ENCODE results near the gene SMAP1. TPM values are rescaled to one million over a fixed set of nuclear protein-coding genes. Genes with fewer than 3 reads are reported as not detected.
"Not testable (repeated sequence)": the region's sequence is repeated elsewhere in the genome, so short reads cannot be mapped to it uniquely, and the experiment has no call there.

SMAP1 gene
- total and polyA plus RNA-seq, 11 donors: 10.9 to 35.1 (median 29.9) TPM

DNA sequence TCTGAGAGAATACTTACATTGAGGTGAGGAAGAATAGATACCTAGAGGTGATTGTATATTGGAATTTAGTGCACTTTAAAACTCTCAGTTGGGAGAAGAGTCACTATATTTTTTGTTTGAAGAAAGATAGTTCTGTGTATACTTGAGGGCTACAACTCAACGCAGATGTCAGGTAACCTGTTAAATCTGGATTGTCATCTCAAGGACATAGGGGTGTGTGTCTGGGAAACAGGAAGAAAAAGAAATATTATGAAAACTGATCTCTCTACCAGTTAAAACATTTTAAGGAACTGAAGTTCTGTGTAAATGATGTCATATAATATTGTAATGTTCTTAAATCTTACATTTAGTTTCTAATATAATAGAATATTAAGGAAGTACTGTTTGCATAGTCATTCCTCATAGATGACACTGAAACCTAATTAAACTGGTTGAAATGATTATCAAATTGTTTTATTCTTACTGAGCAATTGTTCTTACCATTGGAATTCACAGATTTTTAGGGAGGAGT is 86.2 kb downstream of the SMAP1 start:
- ATAC-seq (no peak), DNase-seq (no peak)
- Histone ChIP-seq H3K4me1 (no peaks in the 10 kb centered on the region), H3K27me3 (no peaks in the 10 kb centered on the region), H3K4me3 (no peak overlapping the region), H3K27ac (no peak overlapping the region), H3K9me3 (no peaks in the 10 kb centered on the region), H3K36me3 (peaks cover 0 to 18% (median 12%) of the 10 kb centered on the region in 9 donors)
- TF ChIP-seq, protein P1, sequence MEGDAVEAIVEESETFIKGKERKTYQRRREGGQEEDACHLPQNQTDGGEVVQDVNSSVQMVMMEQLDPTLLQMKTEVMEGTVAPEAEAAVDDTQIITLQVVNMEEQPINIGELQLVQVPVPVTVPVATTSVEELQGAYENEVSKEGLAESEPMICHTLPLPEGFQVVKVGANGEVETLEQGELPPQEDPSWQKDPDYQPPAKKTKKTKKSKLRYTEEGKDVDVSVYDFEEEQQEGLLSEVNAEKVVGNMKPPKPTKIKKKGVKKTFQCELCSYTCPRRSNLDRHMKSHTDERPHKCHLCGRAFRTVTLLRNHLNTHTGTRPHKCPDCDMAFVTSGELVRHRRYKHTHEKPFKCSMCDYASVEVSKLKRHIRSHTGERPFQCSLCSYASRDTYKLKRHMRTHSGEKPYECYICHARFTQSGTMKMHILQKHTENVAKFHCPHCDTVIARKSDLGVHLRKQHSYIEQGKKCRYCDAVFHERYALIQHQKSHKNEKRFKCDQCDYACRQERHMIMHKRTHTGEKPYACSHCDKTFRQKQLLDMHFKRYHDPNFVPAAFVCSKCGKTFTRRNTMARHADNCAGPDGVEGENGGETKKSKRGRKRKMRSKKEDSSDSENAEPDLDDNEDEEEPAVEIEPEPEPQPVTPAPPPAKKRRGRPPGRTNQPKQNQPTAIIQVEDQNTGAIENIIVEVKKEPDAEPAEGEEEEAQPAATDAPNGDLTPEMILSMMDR (IDR thresholded peaks at IDR 0.05): no peak
- no peak for TF ChIP-seq POLR2A (IDR thresholded peaks at IDR 0.05)
- 78 to 85% (median 81%) methylated on average over 1 of the region's 1 CpG for WGBS, 4 donors
- intact Hi-C loops (cut with DNase I): no loop called here

DNA sequence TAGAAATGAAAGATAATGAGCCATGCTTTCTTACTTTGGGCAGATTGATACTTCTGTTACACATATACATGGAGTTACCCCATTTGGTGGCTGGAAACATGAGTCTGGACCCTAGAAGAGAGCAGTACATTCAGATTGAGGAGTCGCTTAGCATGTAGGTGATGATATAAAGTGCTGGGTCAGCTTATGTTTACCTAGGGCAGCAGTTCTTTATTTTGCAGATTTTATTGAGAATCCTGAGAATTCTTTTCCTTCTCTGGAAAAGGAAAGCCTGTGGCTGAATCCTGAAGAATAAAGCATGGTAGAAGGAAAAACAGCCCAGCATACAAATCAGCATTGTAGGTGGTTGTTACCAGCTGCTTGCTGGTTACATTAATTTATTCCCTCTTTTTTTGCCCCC is 91.2 kb downstream of the SMAP1 start:
- no peak overlapping the region for H3K4me3 ChIP-seq
- WGBS, 4 donors: 29 to 100% (median 49%) methylated on average over 1 of the region's 1 CpG
- intact Hi-C loops (cut with DNase I): no loop called here
- no peaks in the 10 kb centered on the region for H3K9me3 ChIP-seq
- ATAC-seq: no peak
- peaks cover 0 to 18% (median 12%) of the 10 kb centered on the region in 9 donors for H3K36me3 ChIP-seq
- no peaks in the 10 kb centered on the region for H3K27me3 ChIP-seq
- no peak for DNase-seq
- TF ChIP-seq POLR2A (IDR thresholded peaks at IDR 0.05): no peak
- TF ChIP-seq, protein P1 (IDR thresholded peaks at IDR 0.05): no peak
- no peaks in the 10 kb centered on the region for H3K4me1 ChIP-seq
- no peak overlapping the region for H3K27ac ChIP-seq

DNA sequence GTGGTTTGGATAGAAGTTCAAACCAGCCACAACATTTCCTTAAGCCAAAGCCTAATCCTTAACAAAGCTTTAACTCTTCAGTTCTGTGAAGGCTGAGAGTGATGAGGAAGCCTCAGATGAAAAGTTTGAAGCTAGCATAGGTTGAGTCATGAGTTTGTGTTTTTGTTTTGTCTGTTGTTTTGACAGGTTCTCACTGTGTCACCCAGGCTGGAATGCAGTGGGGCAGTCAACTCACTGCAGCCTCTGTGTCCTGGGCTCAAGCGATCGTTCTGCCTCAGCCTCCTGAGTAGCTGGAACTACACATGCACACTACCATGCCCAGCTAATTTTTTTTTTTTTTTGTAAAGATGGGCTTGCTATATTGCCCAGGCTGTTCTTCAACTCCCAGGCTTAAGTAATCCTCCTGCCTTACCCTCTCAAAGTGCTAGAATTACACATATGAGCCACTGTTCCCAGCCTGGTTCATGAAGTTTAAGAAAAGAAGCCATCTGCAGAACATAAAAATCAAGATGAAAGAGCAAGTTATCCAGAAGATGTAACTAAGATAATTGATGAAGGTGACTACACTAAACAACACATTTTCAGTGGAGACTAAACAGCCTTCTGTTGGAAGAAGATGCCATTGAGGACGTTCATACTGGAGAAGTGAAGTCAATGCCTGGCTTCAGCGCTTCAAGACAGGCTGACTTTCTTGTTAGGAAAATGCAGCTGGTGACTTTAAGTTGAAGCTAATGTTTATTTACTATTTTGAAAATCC is 96.2 kb downstream of the SMAP1 start:
- H3K27ac ChIP-seq: no peak overlapping the region
- no peak overlapping the region for H3K4me3 ChIP-seq
- DNase-seq (no peak), ATAC-seq (peak in 1 of 4 donors; percentile 43)
- TF ChIP-seq, protein P1 (IDR thresholded peaks at IDR 0.05): no peak
- TF ChIP-seq POLR2A (IDR thresholded peaks at IDR 0.05): no peak
- H3K4me1 ChIP-seq: no peaks in the 10 kb centered on the region
- peaks cover 0 to 10% (median 0%) of the 10 kb centered on the region in 12 donors for H3K9me3 ChIP-seq
- intact Hi-C loops (cut with DNase I): no loop called here
- WGBS, 4 donors: 76 to 89% (median 83%) methylated on average over 4 of the region's 4 CpGs
- no peaks in the 10 kb centered on the region for H3K27me3 ChIP-seq
- peaks cover 0 to 12% (median 6%) of the 10 kb centered on the region in 9 donors for H3K36me3 ChIP-seq

DNA sequence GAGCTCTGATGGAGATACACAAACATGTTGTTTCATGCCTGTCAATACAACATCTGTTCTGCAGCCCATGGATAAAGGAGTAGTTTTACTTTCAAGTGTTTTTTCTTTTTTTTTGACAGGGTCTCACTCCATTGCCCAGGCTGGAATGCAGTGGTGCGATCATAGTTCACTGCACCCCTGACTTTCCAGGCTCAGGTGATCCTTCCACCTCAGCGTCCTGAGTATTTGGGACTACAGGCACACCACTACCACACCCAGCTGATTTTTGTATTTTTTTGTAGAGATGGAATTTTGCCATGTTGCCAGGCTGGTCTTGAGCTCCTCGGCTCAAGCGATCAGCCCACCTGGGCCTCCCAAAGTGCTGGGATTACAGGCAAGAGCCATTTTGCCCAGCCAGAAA is 97.0 kb downstream of the SMAP1 start:
- peaks cover 0 to 10% (median 0%) of the 10 kb centered on the region in 12 donors for H3K9me3 ChIP-seq
- H3K4me3 ChIP-seq: no peak overlapping the region
- ATAC-seq (no peak), DNase-seq (no peak)
- H3K27ac ChIP-seq: no peak overlapping the region
- WGBS, 4 donors: 94 to 98% (median 97%) methylated on average over 4 of the region's 4 CpGs
- no peaks in the 10 kb centered on the region for H3K4me1 ChIP-seq
- no peaks in the 10 kb centered on the region for H3K27me3 ChIP-seq
- intact Hi-C loops (cut with DNase I): no loop called here
- TF ChIP-seq POLR2A (IDR thresholded peaks at IDR 0.05): no peak
- TF ChIP-seq, protein P1 (IDR thresholded peaks at IDR 0.05): no peak
- H3K36me3 ChIP-seq: peaks cover 0 to 12% (median 6%) of the 10 kb centered on the region in 9 donors

DNA sequence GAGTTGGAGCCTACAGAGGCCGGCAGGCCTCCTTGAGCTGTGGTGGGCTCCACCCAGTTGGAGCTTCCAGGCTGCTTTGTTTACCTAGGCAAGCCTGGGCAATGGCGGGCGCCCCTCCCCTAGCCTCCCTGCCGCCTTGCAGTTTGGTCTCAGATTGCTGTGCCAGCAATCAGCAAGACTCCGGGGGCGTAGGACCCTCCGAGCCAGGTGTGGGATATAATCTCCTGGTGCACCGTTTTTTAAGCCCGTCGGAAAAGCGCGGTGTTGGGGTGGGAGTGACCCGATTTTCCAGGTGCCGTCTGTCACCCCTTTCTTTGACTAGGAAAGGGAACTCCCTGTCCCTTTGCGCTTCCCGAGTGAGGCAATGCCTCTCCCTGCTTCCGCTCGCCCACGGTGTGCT is 103.7 kb downstream of the SMAP1 start:
- DNase-seq; H3K4me1 ChIP-seq; ATAC-seq; H3K9me3 ChIP-seq; H3K27me3 ChIP-seq; H3K27ac ChIP-seq; H3K4me3 ChIP-seq; intact Hi-C loops (cut with DNase I): not testable (repeated sequence)
- H3K36me3 ChIP-seq: peaks cover 0 to 18% (median 0%) of the 10 kb centered on the region in 9 donors
- 95 to 97% (median 96%) methylated on average over 18 to 19 of the region's 19 CpGs for WGBS, 4 donors

All from heart left ventricle (tissue), 16 donors.